ENCODE results near the gene SH3RF2.

DNA sequence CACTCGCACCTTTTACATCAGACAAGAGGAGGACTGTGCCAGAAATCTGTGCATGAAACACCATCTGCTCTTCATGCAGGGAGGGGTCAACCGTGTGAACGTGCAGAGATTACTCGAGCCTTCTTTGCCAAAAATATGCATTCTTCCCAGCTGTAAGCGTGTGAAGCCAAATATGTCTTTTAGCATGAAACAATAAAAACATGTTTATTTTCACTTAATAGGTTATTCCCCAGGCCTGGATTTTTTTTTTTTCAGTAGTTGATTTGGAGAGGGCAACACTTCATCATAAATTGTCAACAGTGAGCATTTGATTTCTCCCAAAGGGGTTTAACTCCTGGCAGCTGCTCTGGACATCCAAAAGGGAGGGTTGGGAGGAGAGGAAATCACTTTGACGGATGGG, 145.2 kb downstream of the SH3RF2 start:
- TF ChIP-seq, protein P1, sequence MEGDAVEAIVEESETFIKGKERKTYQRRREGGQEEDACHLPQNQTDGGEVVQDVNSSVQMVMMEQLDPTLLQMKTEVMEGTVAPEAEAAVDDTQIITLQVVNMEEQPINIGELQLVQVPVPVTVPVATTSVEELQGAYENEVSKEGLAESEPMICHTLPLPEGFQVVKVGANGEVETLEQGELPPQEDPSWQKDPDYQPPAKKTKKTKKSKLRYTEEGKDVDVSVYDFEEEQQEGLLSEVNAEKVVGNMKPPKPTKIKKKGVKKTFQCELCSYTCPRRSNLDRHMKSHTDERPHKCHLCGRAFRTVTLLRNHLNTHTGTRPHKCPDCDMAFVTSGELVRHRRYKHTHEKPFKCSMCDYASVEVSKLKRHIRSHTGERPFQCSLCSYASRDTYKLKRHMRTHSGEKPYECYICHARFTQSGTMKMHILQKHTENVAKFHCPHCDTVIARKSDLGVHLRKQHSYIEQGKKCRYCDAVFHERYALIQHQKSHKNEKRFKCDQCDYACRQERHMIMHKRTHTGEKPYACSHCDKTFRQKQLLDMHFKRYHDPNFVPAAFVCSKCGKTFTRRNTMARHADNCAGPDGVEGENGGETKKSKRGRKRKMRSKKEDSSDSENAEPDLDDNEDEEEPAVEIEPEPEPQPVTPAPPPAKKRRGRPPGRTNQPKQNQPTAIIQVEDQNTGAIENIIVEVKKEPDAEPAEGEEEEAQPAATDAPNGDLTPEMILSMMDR (IDR thresholded peaks at IDR 0.05; ENCODE audit: low read depth, low read length), result no peak
- TF ChIP-seq EZH2phosphoT487 (IDR thresholded peaks at IDR 0.05; ENCODE audit: low read depth), result no peak
